Esophagus squamous epithelium (tissue), 5 donors: Measurements from ENCODE around the gene KIRREL1. TPM values are rescaled to one million over a fixed set of nuclear protein-coding genes. Genes with fewer than 3 reads are reported as not detected.
A peak's percentile ranks its signal among the peaks of the same experiment; 100 is the strongest.

Source experiments
- DNase-seq: peaks from one replicate; lab custom pipeline; 2025; lab: John Stamatoyannopoulos, UW
- H3K27ac ChIP-seq, 4 donors: fragments of 200-600 bp; sonication (generic); one replicate each; pipeline ENCODE4 v1.5.1; 2016 to 2019; ENCODE audit warnings: mild to moderate bottlenecking in 1 of 4
- H3K27me3 ChIP-seq, 4 donors: fragments of 200-600 bp; sonication (generic); 1 replicate in 3 of 4; 2 replicates in 1 of 4; pipeline versions ENCODE4 v1.5.1 to v1.6.0; 2017 to 2021; ENCODE audit warnings: antibody characterized with exemption in 1 of 4
- H3K36me3 ChIP-seq, 3 donors: fragments of 200-600 bp; sonication (generic); one replicate each; pipeline ENCODE4 v1.5.1; 2016 to 2019
- H3K4me1 ChIP-seq, 3 donors: fragments of 200-600 bp; sonication (generic); one replicate each; pipeline ENCODE4 v1.5.1; 2017 to 2019
- H3K4me3 ChIP-seq, 4 donors: fragments of 200-600 bp; sonication (generic); 1 replicate in 3 of 4; 2 replicates in 1 of 4; pipeline ENCODE4 v1.5.1; 2016 to 2019; ENCODE audit warnings: mild to moderate bottlenecking in 2 of 4, moderate library complexity in 1 of 4
- H3K9me3 ChIP-seq, 3 donors: fragments of 200-600 bp; sonication (generic); one replicate each; pipeline ENCODE4 v1.5.1; 2016 to 2019
- CTCF ChIP-seq, 6 experiments: fragments of 450-650 bp in 4 of 6; fragments of 200-600 bp in 2 of 6; sonication (generic) in 2 of 6; IDR thresholded peaks; one replicate each; pipeline ENCODE4 v1.5.1; 2016 to 2019; ENCODE audit warnings: antibody characterized with exemption in 6 of 6, mild to moderate bottlenecking in 4 of 6, moderate library complexity in 4 of 6
- POLR2A ChIP-seq, 4 donors: fragments of 450-650 bp; IDR thresholded peaks; one replicate each; pipeline ENCODE4 v1.6.1; 2017; ENCODE audit warnings: antibody characterized with exemption in 4 of 4, mild to moderate bottlenecking in 4 of 4, moderate library complexity in 3 of 4
- WGBS, 2 donors: methylation state at CpG; one replicate each; pipeline ENCODE4 v1.1.5; 2018; 5-methylcytosine and 5-hydroxymethylcytosine counted together
- intact Hi-C: fragments of 100-400 bp; cut with DNase I; formaldehyde crosslinking; loops from one replicate; pipeline ENCODE4 v1.15.0; 2022
- total RNA-seq, 4 donors: library from RNA; depleted of rRNA; stranded (reverse); fragments of >200 nt; gene quantifications; one replicate each; pipeline ENCODE4 v1.1.0, GENCODE V29; 2016
- donor health status: DM: yes; HTN: yes; CAD: no.

KIRREL1 gene
- total RNA-seq, 4 donors from 2014 or later, result 3.6 to 18.9 (median 15.2) TPM

- Histone ChIP-seq H3K4me3 (no peak overlapping the region), H3K27me3 (peaks cover 0 to 68% (median 0%) of the 10 kb centered on the region in 4 donors), H3K4me1 (peaks cover 0 to 4% (median 0%) of the 10 kb centered on the region in 3 donors), H3K9me3 (peaks cover 0 to 8% (median 0%) of the 10 kb centered on the region in 3 donors), H3K36me3 (no peaks in the 10 kb centered on the region), H3K27ac (no peak overlapping the region)
- 42 to 59% methylated on average over 2 of the region's 2 CpGs for WGBS, 2 donors
- TF ChIP-seq CTCF (IDR thresholded peaks at IDR 0.05) (no peak), POLR2A (IDR thresholded peaks at IDR 0.05) (no peak)
- intact Hi-C loops, result no loop called here
- DNase-seq, result no peak
Observed at GRCh38 chr1:158107916-158108315, 114.5 kb downstream of the KIRREL1 start.

- peak overlapping the region; percentile 30 to 68 (median 45) for H3K4me3 ChIP-seq
- peaks cover 0 to 8% (median 0%) of the 10 kb centered on the region in 3 donors for H3K9me3 ChIP-seq
- DNase-seq, result no peak
- 16% methylated on average over 13 to 18 of the region's 58 CpGs for WGBS, 2 donors
- H3K4me1 ChIP-seq, result peaks cover 6 to 20% (median 14%) of the 10 kb centered on the region in 3 donors
- TF ChIP-seq POLR2A (IDR thresholded peaks at IDR 0.05), result no peak
- TF ChIP-seq CTCF (IDR thresholded peaks at IDR 0.05), result peak in 5 of 6 experiments; percentile 26 to 49 (median 33)
- H3K36me3 ChIP-seq, result no peaks in the 10 kb centered on the region
- peaks cover 0 to 76% (median 0%) of the 10 kb centered on the region in 4 donors for H3K27me3 ChIP-seq
- H3K27ac ChIP-seq, result no peak overlapping the region
- intact Hi-C loops, result no loop called here
Observed at GRCh38 chr1:158112994-158113758, 119.7 kb downstream of the KIRREL1 start.

GRCh38 chr1:158113759-158114127 is 120.3 kb downstream of the KIRREL1 start:
- Histone ChIP-seq H3K4me1 (peaks cover 8 to 22% (median 16%) of the 10 kb centered on the region in 3 donors), H3K9me3 (peaks cover 0 to 8% (median 0%) of the 10 kb centered on the region in 3 donors), H3K27ac (no peak overlapping the region), H3K36me3 (no peaks in the 10 kb centered on the region), H3K27me3 (peaks cover 0 to 82% (median 0%) of the 10 kb centered on the region in 4 donors), H3K4me3 (peak overlapping the region; percentile 30 to 68 (median 45))
- intact Hi-C loops, result no loop called here
- TF ChIP-seq CTCF (IDR thresholded peaks at IDR 0.05) (no peak), POLR2A (IDR thresholded peaks at IDR 0.05) (no peak)
- DNase-seq, result no peak
- WGBS, 2 donors, result 16 to 29% methylated on average over 7 to 8 of the region's 8 CpGs

GRCh38 chr1:158115126-158115525 is 121.7 kb downstream of the KIRREL1 start:
- no peak overlapping the region for H3K27ac ChIP-seq
- peaks cover 8 to 22% (median 16%) of the 10 kb centered on the region in 3 donors for H3K4me1 ChIP-seq
- no peak overlapping the region for H3K4me3 ChIP-seq
- TF ChIP-seq POLR2A (IDR thresholded peaks at IDR 0.05), result no peak
- no peak for TF ChIP-seq CTCF (IDR thresholded peaks at IDR 0.05)
- intact Hi-C loops, result loop anchor here (5.0 kb wide), 1 partner anchor 148 kb away; no protein-coding TSS in a partner anchor
- DNase-seq, result no peak
- no peaks in the 10 kb centered on the region for H3K9me3 ChIP-seq
- WGBS, 2 donors, result 82 to 86% methylated on average over 4 of the region's 4 CpGs
- peaks cover 0 to 89% (median 0%) of the 10 kb centered on the region in 4 donors for H3K27me3 ChIP-seq
- H3K36me3 ChIP-seq, result no peaks in the 10 kb centered on the region
